GM21529 (cell line): ENCODE measurements around the gene PDS5A.
"Not testable (repeated sequence)": the region's sequence is repeated elsewhere in the genome, so short reads cannot be mapped to it uniquely, and the experiment has no call there.

Experiments used
- ATAC-seq: cut with Tn5 transposase; IDR thresholded peaks from one replicate; pipeline ENCODE4 v1.9.1; 2021; ENCODE audit not compliant: unreplicated experiment

Gene PDS5A

GRCh38 chr4:39970671-39971640 lies 6.8 kb downstream of the PDS5A start:
- peak; percentile 70 for ATAC-seq

GRCh38 chr4:39963656-39964055 lies 14.1 kb downstream of the PDS5A start:
- no peak for ATAC-seq

- ATAC-seq = no peak
Observed at GRCh38 chr4:39961311-39961877, 16.3 kb downstream of the PDS5A start.

DNA sequence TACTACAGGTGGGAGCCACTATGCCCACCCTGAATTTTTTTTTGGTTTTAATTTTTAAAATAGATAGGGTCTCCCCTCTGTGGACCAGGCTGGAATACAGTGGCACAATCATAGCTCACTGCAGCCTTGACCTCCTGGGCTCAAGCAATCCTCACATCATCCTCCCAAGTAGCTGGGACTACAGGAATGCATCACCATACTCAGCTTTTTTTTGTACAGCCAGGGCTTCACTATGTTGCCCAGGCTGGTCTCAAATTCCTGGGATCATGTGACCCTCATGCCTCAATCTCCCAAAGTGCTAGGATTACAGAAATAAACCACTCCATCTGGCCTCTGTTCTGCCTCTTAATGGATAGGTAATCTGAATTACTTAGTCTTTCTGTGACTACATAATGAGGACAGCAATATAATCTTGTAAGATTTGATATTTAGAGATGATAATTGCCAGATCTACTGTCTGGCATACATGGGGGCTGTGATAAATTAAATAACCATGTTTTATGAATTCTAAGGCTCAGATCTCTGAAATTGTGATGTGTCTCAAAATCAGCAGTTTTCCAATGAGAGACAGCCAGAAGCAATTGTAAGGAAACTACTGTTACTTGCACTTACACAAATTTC lies 26.7 kb downstream of the PDS5A start:
- ATAC-seq = no peak

DNA sequence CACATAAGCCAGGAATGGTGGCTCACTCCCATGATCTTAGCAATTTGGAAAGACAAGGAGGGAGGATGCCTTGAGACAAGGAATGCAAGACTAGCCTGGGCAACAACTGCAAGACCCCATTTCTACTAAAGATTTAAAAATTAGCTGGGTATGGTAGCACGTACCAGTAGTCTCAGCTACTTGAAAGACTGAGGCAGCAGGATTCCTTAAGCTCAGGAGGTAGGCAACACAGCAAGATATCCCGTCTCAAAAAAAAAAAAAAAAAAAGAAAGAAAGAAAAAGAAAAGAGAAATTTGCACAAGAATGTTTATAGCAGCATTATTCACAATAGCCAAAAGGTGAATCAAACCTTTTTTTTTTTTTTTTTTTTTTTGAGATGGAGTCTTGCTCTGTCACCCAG lies 29.7 kb downstream of the PDS5A start:
- no peak for ATAC-seq

DNA sequence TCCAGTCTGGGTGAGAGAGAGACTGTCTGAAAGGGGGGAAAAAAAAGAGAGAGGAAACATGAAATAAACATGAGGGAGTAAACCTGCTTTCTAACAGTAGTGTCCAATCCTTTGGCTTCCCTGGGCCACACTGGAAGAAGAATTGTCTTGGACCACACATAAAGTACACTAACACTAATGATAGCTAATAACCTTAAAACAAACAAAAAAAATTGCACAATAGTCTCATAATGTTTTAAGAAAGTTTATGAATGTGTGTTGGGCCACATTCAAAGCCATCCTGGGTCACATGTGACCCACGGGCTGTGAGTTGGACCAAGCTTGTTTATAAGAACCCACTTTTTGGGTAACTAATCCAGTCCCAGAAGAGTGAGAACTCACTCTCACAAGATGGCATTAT lies 30.3 kb downstream of the PDS5A start:
- ATAC-seq = no peak

DNA sequence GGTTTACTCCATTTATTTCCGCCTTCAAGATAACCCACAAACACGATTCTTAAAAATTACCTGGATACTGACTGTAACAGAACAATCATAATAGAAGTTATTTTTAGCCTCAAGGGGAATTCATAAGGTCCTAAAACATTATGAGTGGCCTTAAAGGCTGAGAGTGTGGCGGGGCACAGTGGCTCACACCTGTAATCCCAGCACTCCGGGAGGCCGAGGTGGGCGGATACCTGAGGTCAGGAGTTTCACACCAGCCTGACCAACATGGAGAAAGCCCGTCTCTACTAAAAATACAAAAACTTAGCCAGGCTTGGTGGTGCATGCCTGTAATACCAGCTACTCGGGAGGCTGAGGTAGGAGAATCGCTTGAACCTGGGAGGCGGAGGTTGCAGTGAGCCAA lies 33.5 kb downstream of the PDS5A start:
- ATAC-seq = not testable (repeated sequence)

GRCh38 chr4:39942507-39942906 lies 35.2 kb downstream of the PDS5A start:
- ATAC-seq = peak; percentile 44

GRCh38 chr4:39941682-39942217 lies 36.0 kb downstream of the PDS5A start:
- ATAC-seq = no peak

GRCh38 chr4:39937683-39938268 lies 39.9 kb downstream of the PDS5A start:
- peak; percentile 61 for ATAC-seq

DNA sequence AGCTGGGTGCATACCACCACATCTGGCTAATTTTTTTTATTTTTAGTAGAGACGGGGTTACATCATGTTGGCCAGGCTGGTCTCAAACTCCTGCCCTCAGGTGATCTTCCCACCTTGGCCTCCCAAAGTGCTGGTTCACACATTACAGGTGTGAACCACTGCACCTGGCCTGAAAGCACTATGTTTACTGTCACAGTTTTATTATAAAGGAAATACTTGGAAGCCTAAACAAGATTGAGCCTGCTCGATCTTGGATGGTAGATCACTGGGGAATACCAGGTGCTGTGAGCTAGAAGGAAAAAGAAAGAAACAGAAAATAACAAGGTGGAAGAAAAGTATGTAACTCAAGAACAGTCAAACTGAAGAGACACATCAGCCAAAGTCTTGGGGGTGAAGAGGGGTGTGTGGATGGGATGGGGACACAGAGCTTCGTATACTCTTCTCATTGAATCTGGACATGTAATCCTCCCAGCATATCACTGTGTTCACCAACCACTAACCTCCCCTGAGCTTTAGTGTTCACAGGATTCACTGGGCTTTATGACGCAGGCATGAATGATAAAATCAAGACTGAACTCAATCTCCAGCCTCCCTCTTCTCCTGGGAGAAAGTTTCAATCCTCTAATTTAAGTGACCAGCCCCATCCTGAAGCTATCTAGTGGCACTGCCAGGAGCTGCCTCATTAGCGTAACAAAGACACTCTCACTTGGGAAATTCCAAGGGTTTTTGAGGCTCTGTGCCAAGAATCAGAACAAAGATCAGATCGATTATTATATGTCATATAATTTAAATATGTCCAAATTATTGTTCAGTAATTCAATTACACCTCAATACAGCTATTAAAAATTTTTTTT lies 40.9 kb downstream of the PDS5A start:
- no peak for ATAC-seq

DNA sequence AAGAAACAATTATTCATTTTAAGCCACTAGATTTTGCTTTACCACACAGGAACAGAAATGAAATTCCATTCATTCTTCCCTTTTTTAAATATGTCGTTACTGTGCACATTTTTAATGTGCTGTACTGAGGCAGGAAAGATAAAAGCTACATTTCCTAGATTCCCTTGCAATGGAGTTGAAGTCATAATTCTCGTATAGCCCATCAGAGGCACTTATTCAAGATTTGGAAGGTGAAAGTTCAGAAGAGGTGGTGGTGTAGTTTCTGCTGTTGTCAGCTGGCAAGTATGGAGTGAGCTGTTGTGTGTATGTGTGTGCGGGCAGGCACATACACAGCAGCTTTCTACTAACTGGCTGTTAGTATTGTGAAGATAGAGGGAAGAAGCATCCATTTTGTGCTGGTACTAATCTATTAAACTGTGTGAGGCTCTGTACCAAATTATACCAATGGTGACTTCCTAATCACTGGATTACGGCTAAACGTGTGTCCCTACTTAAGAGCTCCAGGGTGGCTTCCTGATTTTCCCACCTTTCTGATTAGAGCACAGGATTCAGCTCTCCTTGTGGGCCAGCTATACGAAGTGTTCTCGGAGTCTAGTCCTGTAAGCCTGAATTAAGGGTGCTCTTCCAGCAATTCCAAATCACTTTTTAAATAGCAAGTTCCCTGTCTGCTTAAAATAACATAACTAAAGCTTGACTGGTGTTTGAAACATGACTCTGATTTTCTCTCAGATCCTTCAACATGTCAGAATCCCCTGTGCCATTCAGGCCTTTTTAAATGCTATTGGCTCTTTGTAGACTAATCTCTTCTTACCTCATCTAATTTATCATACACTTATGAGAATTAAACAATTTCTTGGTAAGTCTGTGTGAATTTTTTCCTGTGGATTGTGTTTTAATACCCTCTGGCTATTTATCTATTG lies 43.8 kb downstream of the PDS5A start:
- ATAC-seq = no peak

DNA sequence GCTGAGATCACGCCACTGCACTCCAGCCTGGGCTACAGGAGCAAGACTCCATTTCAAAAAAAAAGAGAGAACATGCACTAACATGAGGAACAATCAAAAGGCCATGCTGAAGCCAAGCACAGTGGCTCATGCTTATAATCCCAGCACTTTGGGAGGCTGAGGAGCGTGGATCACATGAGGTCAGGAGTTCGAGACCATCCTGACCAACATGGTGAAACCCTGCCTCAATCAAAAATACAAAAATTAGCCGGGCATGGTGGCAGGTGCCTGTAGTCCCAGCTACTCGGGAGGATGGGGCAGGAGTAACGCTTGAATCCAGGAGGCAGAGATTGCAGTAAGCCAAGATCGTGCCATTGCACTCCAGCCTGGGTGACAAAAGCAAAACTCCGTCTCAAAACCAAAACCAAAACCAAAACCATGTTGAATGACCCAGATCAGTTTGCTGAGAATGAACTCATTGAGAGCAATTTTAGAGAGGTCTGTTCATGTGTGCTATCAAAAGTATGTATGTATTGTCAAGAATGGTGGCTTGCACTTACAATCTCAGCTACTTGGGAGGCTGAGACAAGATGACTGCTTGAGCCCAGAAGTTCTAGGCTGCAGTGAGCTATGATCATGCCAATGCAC lies 44.8 kb downstream of the PDS5A start:
- no peak for ATAC-seq

GRCh38 chr4:39931441-39931901 lies 46.2 kb downstream of the PDS5A start:
- no peak for ATAC-seq

DNA sequence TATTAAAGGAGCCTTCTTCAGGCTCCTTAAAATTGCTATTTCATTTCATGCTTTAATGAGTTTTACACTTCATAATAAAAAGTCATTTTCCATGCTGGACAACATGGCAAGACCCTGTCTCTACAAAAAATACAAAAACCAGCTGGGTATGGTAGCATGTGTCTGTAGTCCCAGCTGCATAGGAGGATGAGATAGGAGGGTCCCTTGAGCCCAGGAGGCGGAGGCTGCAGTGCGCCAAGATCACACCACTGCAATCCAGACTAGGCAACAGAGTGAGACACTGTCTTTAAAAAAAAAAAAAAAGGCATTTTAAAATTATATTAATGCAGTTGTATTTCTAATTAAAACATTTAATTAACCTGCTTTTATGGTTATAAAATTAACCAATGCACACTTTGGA lies 49.2 kb downstream of the PDS5A start:
- no peak for ATAC-seq

- no peak for ATAC-seq
Observed at GRCh38 chr4:39924014-39924413, 53.7 kb downstream of the PDS5A start.

DNA sequence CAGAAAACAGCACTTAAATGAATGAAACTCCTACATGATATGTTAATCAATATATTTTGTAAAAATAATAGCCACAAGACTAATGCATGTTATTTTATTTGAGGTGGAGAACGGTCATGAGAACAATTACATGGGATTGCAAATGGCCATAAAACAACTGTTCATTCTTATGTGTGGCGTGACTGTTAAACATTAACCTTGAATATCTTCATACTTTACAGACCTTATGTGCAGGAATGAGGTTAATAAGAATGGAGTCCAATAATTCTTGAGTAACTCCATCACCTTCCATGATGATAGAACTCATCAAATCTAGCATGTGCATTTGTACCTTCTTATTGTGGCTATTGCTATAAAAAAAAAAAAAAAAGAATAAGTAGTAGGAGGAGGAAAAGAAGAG lies 55.3 kb downstream of the PDS5A start:
- ATAC-seq = no peak

DNA sequence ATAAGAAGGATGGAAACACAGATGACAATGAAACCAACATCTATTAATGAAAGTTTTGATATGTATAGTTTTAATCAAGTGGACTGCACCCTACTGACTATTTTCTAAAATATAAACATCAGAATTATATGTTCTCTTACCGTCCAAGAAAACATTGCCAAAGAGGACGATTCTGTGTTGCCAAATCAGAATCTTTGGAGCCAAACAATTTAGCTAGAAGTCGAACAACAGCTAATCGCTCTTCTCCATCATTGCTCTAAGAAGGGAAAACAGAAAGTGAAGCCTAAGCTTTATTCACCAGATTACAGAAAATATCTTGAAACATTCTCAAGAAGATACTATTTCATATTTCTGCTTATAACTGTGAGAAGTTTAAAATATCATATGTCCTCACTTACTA lies 64.2 kb downstream of the PDS5A start:
- ATAC-seq = no peak

GRCh38 chr4:39910064-39910463 lies 67.6 kb downstream of the PDS5A start:
- no peak for ATAC-seq
